DOHH2 (cell line): ENCODE measurements around the gene SLC22A8.

ENCODE experiments used
- H3F3A ChIP-seq: fragments of 200-600 bp; sonication (generic), shearing (Covaris generic); 2 replicates; pipeline ENCODE4 v1.6.0; 2016; ENCODE audit warnings: antibody characterized with exemption, mild to moderate bottlenecking; ENCODE audit not compliant: control insufficient read depth, insufficient read depth
- H3K27ac ChIP-seq: fragments of 200-600 bp; sonication (generic); 2 replicates; pipeline ENCODE4 v1.5.1; 2014; ENCODE audit warnings: low read depth, mild to moderate bottlenecking, low read length, moderate library complexity
- H3K27me3 ChIP-seq: fragments of 200-600 bp; sonication (generic); 2 replicates; pipeline ENCODE4 v1.6.1; 2014; ENCODE audit warnings: mild to moderate bottlenecking, low read length, mixed read lengths; ENCODE audit not compliant: control insufficient read depth
- H3K36me3 ChIP-seq: fragments of 200-600 bp; sonication (generic); 2 replicates; pipeline ENCODE4 v1.6.1; 2014; ENCODE audit warnings: mild to moderate bottlenecking, low read length, moderate library complexity, mixed read lengths; ENCODE audit not compliant: control insufficient read depth
- H3K4me1 ChIP-seq: fragments of 200-600 bp; sonication (generic); 2 replicates; pipeline ENCODE4 v1.6.1; 2014; ENCODE audit warnings: mild to moderate bottlenecking, low read length, mixed read lengths; ENCODE audit not compliant: control insufficient read depth
- H3K4me2 ChIP-seq: fragments of 200-600 bp; sonication (generic); 2 replicates; pipeline ENCODE4 v1.6.0; 2014; ENCODE audit warnings: mild to moderate bottlenecking, low read length, moderate library complexity
- H3K4me3 ChIP-seq: fragments of 200-600 bp; sonication (generic); 2 replicates; pipeline ENCODE4 v1.5.1; 2014; ENCODE audit warnings: mild to moderate bottlenecking, low read length, mixed read lengths
- H3K79me2 ChIP-seq: fragments of 200-600 bp; sonication (generic); 2 replicates; pipeline ENCODE4 v1.6.1; 2014; ENCODE audit warnings: mild to moderate bottlenecking, low read length, mixed read lengths; ENCODE audit not compliant: control insufficient read depth
- H3K9me2 ChIP-seq: fragments of 200-600 bp; sonication (generic); replicated peaks from 2 replicates; pipeline ENCODE4 v1.6.1; 2014; ENCODE audit warnings: mild to moderate bottlenecking, low read length, mixed read lengths; ENCODE audit not compliant: control insufficient read depth
- H3K9me3 ChIP-seq: fragments of 200-600 bp; sonication (generic); 2 replicates; pipeline ENCODE4 v1.6.1; 2014; ENCODE audit warnings: antibody characterized with exemption, low read length, mixed read lengths; ENCODE audit not compliant: control insufficient read depth, insufficient read depth
- H4K20me1 ChIP-seq: fragments of 200-600 bp; sonication (generic); 2 replicates; pipeline ENCODE4 v1.6.0; 2014; ENCODE audit warnings: low read depth, mild to moderate bottlenecking, antibody characterized with exemption, low read length, moderate library complexity; ENCODE audit not compliant: control insufficient read depth, insufficient read depth
- CTCF ChIP-seq: fragments of 200-600 bp; sonication (generic); IDR thresholded peaks from one replicate; pipeline ENCODE4 v1.5.1; 2014; ENCODE audit warnings: antibody characterized with exemption, mild to moderate bottlenecking, low read depth, low read length; ENCODE audit not compliant: poor library complexity, severe bottlenecking
- EZH2phosphoT487 ChIP-seq: fragments of 200-600 bp; sonication (generic); IDR thresholded peaks from 2 replicates; pipeline ENCODE4 v1.6.1; 2017; ENCODE audit warnings: borderline replicate concordance, mild to moderate bottlenecking, antibody characterized with exemption, low read length, moderate library complexity, mixed read lengths

The SLC22A8 gene

GRCh38 chr11:62962391-62962790 lies 53.2 kb downstream of the SLC22A8 start:
- no peaks in the 10 kb centered on the region for H3K27me3 ChIP-seq
- no peaks in the 10 kb centered on the region for H3K79me2 ChIP-seq
- no peaks in the 10 kb centered on the region for H4K20me1 ChIP-seq
- TF ChIP-seq EZH2phosphoT487 = no peak
- no peak for TF ChIP-seq CTCF
- no peaks in the 10 kb centered on the region for H3K9me3 ChIP-seq
- no peaks in the 10 kb centered on the region for H3K9me2 ChIP-seq
- H3K27ac ChIP-seq = no peak overlapping the region
- H3K4me2 ChIP-seq = no peak overlapping the region
- no peak overlapping the region for H3K4me3 ChIP-seq
- no peaks in the 10 kb centered on the region for H3K4me1 ChIP-seq
- no peaks in the 10 kb centered on the region for H3K36me3 ChIP-seq
- no peaks in the 10 kb centered on the region for H3F3A ChIP-seq

DNA sequence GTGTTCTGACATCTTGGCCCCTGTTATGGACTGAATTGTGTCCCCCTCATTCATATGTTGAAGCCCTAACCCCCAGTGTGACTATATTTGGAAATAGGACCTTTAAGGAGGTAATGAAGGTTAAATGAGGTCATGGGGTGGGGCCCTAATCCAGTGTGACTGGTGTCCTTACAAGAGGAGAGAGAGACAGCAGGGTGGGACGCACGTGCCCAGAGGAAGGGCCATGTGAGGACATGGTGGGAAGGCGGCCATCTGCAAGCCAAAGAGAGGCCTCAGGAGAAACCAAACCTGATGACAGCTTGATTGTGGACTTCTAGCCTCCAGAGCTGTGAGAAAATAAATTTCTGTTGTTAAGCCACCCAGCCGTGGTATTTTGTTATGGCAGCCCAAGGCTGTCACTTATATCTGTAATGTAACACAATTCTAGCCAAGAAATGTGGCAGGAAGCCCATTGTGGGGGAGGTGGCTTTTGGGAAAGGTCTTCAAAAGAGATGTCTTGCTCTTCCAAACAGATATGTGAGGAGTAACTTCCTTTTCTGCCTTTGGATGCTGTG lies 54.5 kb downstream of the SLC22A8 start:
- H3K79me2 ChIP-seq = no peaks in the 10 kb centered on the region
- no peaks in the 10 kb centered on the region for H4K20me1 ChIP-seq
- no peaks in the 10 kb centered on the region for H3K4me1 ChIP-seq
- H3F3A ChIP-seq = no peaks in the 10 kb centered on the region
- no peak overlapping the region for H3K4me2 ChIP-seq
- H3K9me2 ChIP-seq = no peaks in the 10 kb centered on the region
- H3K36me3 ChIP-seq = no peaks in the 10 kb centered on the region
- no peak overlapping the region for H3K4me3 ChIP-seq
- H3K9me3 ChIP-seq = no peaks in the 10 kb centered on the region
- no peak for TF ChIP-seq CTCF
- no peak for TF ChIP-seq EZH2phosphoT487
- H3K27ac ChIP-seq = no peak overlapping the region
- no peaks in the 10 kb centered on the region for H3K27me3 ChIP-seq

GRCh38 chr11:62959422-62959980 lies 56.1 kb downstream of the SLC22A8 start:
- H3K36me3 ChIP-seq = no peaks in the 10 kb centered on the region
- H3K27me3 ChIP-seq = no peaks in the 10 kb centered on the region
- H3K9me2 ChIP-seq = no peaks in the 10 kb centered on the region
- TF ChIP-seq CTCF (no peak), EZH2phosphoT487 (no peak)
- H3F3A ChIP-seq = no peaks in the 10 kb centered on the region
- H3K79me2 ChIP-seq = no peaks in the 10 kb centered on the region
- no peaks in the 10 kb centered on the region for H3K4me1 ChIP-seq
- no peak overlapping the region for H3K27ac ChIP-seq
- no peaks in the 10 kb centered on the region for H3K9me3 ChIP-seq
- no peak overlapping the region for H3K4me3 ChIP-seq
- no peaks in the 10 kb centered on the region for H4K20me1 ChIP-seq
- H3K4me2 ChIP-seq = no peak overlapping the region
